OCI-M1 (cell line): ENCODE results near the gene ABCC1.
"Not testable (repeated sequence)": the region's sequence is repeated elsewhere in the genome, so short reads cannot be mapped to it uniquely, and the experiment has no call there.

Experiments
- DNase-seq: peaks from one replicate; lab custom pipeline; 2025; lab: John Stamatoyannopoulos, UW

The ABCC1 gene

GRCh38 chr16:16083421-16084156 lies 134.2 kb downstream of the ABCC1 start:
- DNase-seq, result peak; percentile 89

- no peak for DNase-seq
These were observed 135.5 kb downstream of the ABCC1 start for GRCh38 chr16:16084874-16085273.

GRCh38 chr16:16086653-16087446 lies 137.4 kb downstream of the ABCC1 start:
- DNase-seq, result no peak

- DNase-seq, result no peak
These were observed 140.8 kb downstream of the ABCC1 start for GRCh38 chr16:16090238-16090637.

- DNase-seq, result no peak
These were observed 143.7 kb downstream of the ABCC1 start for GRCh38 chr16:16092925-16093627.

- no peak for DNase-seq
These were observed 144.4 kb downstream of the ABCC1 start for GRCh38 chr16:16093628-16094332.

GRCh38 chr16:16095646-16096045 lies 146.2 kb downstream of the ABCC1 start:
- DNase-seq, result no peak

- no peak for DNase-seq
These were observed 146.9 kb downstream of the ABCC1 start for GRCh38 chr16:16096121-16096857.

GRCh38 chr16:16096858-16097213 lies 147.4 kb downstream of the ABCC1 start:
- no peak for DNase-seq

- no peak for DNase-seq
These were observed 149.9 kb downstream of the ABCC1 start for GRCh38 chr16:16099320-16099719.

GRCh38 chr16:16100631-16101030 lies 151.2 kb downstream of the ABCC1 start:
- DNase-seq, result no peak

GRCh38 chr16:16101585-16101984 lies 152.2 kb downstream of the ABCC1 start:
- DNase-seq, result no peak

GRCh38 chr16:16102738-16103137 lies 153.3 kb downstream of the ABCC1 start:
- no peak for DNase-seq

GRCh38 chr16:16104132-16104803 lies 154.9 kb downstream of the ABCC1 start:
- DNase-seq, result not testable (repeated sequence)

- not testable (repeated sequence) for DNase-seq
These were observed 155.4 kb downstream of the ABCC1 start for GRCh38 chr16:16104804-16105141.

- DNase-seq, result no peak
These were observed 156.2 kb downstream of the ABCC1 start for GRCh38 chr16:16105646-16106045.

- no peak for DNase-seq
These were observed 157.1 kb downstream of the ABCC1 start for GRCh38 chr16:16106466-16106865.

GRCh38 chr16:16107839-16108238 lies 158.4 kb downstream of the ABCC1 start:
- DNase-seq, result no peak

- DNase-seq, result no peak
These were observed 159.3 kb downstream of the ABCC1 start for GRCh38 chr16:16108759-16109158.

- no peak for DNase-seq
These were observed 160.2 kb downstream of the ABCC1 start for GRCh38 chr16:16109453-16110110.

GRCh38 chr16:16110111-16110490 lies 160.7 kb downstream of the ABCC1 start:
- no peak for DNase-seq
